ENCODE data around the gene TBC1D4. TPM values are rescaled to one million over a fixed set of nuclear protein-coding genes. Genes with fewer than 3 reads are reported as not detected.
"Not testable (repeated sequence)": the region's sequence is repeated elsewhere in the genome, so short reads cannot be mapped to it uniquely, and the experiment has no call there.

The TBC1D4 gene
- total RNA-seq, 2 donors from 2014 or later, result 14.7 to 23.7 TPM

DNA sequence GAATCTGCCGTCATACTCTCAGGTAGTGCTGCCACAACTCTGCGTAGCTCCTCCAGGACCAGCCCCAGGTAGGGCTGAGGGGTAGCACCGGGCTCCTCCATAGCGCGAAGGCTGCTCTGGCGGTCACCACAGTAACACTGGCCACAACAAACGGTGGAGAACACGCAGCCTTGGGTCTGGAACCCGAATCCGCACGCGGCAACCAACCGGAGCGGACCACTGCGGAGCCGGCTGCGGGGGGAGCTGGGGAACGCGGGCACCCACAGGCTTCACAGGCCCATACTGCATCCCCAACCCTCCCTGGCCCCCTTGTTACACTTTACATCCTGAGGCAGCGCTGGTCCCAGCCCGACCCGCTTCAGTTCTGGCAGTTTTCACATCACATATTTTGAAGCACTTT is 241.7 kb downstream of the TBC1D4 start:
- H3K27ac Mint-ChIP-seq; ATAC-seq (replicated peaks); H3K36me3 Mint-ChIP-seq (ENCODE audit: low read depth); H3K4me1 Mint-ChIP-seq; H3K4me3 Mint-ChIP-seq: not testable (repeated sequence)
- H3K27me3 Mint-ChIP-seq, result peaks cover 15% of the 10 kb centered on the region
- H3K9me3 Mint-ChIP-seq, result peaks cover 13% of the 10 kb centered on the region

DNA sequence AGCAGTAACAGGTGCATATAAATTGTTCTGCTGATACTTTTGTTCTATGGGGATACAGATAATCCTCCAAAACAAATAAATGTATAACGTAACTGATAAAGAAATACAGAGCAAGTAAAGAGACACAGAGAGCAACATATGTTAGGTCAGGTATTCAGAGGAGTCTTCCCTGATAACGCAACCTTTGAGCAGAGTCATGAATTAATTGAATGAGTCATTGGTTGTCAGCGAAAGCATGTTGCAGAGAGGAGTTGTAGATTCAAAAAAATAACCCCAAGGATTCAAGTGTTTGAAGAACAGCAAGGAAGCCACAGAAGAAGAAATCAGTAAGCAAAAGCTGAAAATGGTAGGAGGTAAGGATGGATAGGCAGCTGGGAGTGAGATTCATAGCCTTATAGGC is 245.2 kb downstream of the TBC1D4 start:
- Mint-ChIP-seq H3K27me3 (peaks cover 15% of the 10 kb centered on the region), H3K27ac (no peak overlapping the region), H3K4me3 (no peak overlapping the region), H3K36me3 (ENCODE audit: low read depth) (no peaks in the 10 kb centered on the region), H3K4me1 (no peaks in the 10 kb centered on the region), H3K9me3 (peaks cover 13% of the 10 kb centered on the region)
- no peak for ATAC-seq (replicated peaks)

Other genes with a start within 250 kb of the TBC1D4 start
- gene COMMD6, start 55.7 kb upstream of the TBC1D4 start, total RNA-seq, result 100 to 1,000 TPM; 110 to 155 TPM
- 10 to 100 TPM; 31.4 to 61.2 TPM for gene UCHL3, start 67.6 kb upstream of the TBC1D4 start, total RNA-seq
- 10 to 100 TPM in 1 of 2 donors, 1 to 10 TPM in 1; 6.5 to 21.1 TPM for gene LMO7, start 154.2 kb upstream of the TBC1D4 start, total RNA-seq

Data from activated T-helper 17 cell treated with anti-CD3 and anti-CD28 coated beads, Interleukin-2, amount 50 U/mL, for 72 hours (primary cell).